SKM-1 (cell line): Measurements from ENCODE around the gene ABRACL.
"Not testable (repeated sequence)": the region's sequence is repeated elsewhere in the genome, so short reads cannot be mapped to it uniquely, and the experiment has no call there.

Experiments
- DNase-seq: peaks from one replicate; lab custom pipeline; 2025; ENCODE audit not compliant: unreplicated experiment; lab: John Stamatoyannopoulos, UW

The ABRACL gene

GRCh38 chr6:139028658-139029469 is at the start of gene ABRACL:
Gene ABRACL (plus strand): TSS chr6:139028745. CDS start chr6:139034161, 5,416 bp downstream.
- peak; percentile 46 for DNase-seq

- no peak for DNase-seq
Observed at GRCh38 chr6:138979365-138979764, 49.2 kb upstream of the ABRACL start.

- DNase-seq, result no peak
Observed at GRCh38 chr6:138979813-138980668, 48.5 kb upstream of the ABRACL start.

- DNase-seq, result no peak
Observed at GRCh38 chr6:138981416-138981815, 47.1 kb upstream of the ABRACL start.

GRCh38 chr6:138986578-138986977 is 42.0 kb upstream of the ABRACL start:
- DNase-seq, result no peak

- no peak for DNase-seq
Observed at GRCh38 chr6:138987080-138987642, 41.4 kb upstream of the ABRACL start.

GRCh38 chr6:138987643-138988468 is 40.7 kb upstream of the ABRACL start, which contains the start of gene REPS1:
Gene REPS1 (minus strand): TSS chr6:138988253. CDS start chr6:138987682, 571 bp downstream.
- peak; percentile 64 for DNase-seq

GRCh38 chr6:138988469-138988834 is 40.1 kb upstream of the ABRACL start:
- DNase-seq, result no peak

- DNase-seq, result no peak
Observed at GRCh38 chr6:138989098-138989983, 39.2 kb upstream of the ABRACL start.

- peak; percentile 52 for DNase-seq
Observed at GRCh38 chr6:138991206-138991605, 37.3 kb upstream of the ABRACL start.

GRCh38 chr6:138992965-138993364 is 35.6 kb upstream of the ABRACL start:
- peak; percentile 45 for DNase-seq

- not testable (repeated sequence) for DNase-seq
Observed at GRCh38 chr6:138993410-138993809, 35.1 kb upstream of the ABRACL start.

- no peak for DNase-seq
Observed at GRCh38 chr6:138996524-138996923, 32.0 kb upstream of the ABRACL start.

GRCh38 chr6:138997136-138997535 is 31.4 kb upstream of the ABRACL start:
- DNase-seq, result no peak

- DNase-seq, result peak; percentile 64
Observed at GRCh38 chr6:138999949-139000725, 28.4 kb upstream of the ABRACL start.

GRCh38 chr6:139003751-139004150 is 24.8 kb upstream of the ABRACL start:
- peak; percentile 44 for DNase-seq

- no peak for DNase-seq
Observed at GRCh38 chr6:139006477-139006876, 22.1 kb upstream of the ABRACL start.

GRCh38 chr6:139007428-139007827 is 21.1 kb upstream of the ABRACL start:
- no peak for DNase-seq

GRCh38 chr6:139008117-139008516 is 20.4 kb upstream of the ABRACL start:
- DNase-seq, result no peak
